SHP77 (cell line): ENCODE measurements around the gene USP24.

Source experiments
- DNase-seq, 2 experiments: peaks; one replicate each; lab custom pipeline; 2025; lab: John Stamatoyannopoulos, UW

Gene USP24, protein sequence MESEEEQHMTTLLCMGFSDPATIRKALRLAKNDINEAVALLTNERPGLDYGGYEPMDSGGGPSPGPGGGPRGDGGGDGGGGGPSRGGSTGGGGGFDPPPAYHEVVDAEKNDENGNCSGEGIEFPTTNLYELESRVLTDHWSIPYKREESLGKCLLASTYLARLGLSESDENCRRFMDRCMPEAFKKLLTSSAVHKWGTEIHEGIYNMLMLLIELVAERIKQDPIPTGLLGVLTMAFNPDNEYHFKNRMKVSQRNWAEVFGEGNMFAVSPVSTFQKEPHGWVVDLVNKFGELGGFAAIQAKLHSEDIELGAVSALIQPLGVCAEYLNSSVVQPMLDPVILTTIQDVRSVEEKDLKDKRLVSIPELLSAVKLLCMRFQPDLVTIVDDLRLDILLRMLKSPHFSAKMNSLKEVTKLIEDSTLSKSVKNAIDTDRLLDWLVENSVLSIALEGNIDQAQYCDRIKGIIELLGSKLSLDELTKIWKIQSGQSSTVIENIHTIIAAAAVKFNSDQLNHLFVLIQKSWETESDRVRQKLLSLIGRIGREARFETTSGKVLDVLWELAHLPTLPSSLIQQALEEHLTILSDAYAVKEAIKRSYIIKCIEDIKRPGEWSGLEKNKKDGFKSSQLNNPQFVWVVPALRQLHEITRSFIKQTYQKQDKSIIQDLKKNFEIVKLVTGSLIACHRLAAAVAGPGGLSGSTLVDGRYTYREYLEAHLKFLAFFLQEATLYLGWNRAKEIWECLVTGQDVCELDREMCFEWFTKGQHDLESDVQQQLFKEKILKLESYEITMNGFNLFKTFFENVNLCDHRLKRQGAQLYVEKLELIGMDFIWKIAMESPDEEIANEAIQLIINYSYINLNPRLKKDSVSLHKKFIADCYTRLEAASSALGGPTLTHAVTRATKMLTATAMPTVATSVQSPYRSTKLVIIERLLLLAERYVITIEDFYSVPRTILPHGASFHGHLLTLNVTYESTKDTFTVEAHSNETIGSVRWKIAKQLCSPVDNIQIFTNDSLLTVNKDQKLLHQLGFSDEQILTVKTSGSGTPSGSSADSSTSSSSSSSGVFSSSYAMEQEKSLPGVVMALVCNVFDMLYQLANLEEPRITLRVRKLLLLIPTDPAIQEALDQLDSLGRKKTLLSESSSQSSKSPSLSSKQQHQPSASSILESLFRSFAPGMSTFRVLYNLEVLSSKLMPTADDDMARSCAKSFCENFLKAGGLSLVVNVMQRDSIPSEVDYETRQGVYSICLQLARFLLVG (N-terminal part only)

DNA sequence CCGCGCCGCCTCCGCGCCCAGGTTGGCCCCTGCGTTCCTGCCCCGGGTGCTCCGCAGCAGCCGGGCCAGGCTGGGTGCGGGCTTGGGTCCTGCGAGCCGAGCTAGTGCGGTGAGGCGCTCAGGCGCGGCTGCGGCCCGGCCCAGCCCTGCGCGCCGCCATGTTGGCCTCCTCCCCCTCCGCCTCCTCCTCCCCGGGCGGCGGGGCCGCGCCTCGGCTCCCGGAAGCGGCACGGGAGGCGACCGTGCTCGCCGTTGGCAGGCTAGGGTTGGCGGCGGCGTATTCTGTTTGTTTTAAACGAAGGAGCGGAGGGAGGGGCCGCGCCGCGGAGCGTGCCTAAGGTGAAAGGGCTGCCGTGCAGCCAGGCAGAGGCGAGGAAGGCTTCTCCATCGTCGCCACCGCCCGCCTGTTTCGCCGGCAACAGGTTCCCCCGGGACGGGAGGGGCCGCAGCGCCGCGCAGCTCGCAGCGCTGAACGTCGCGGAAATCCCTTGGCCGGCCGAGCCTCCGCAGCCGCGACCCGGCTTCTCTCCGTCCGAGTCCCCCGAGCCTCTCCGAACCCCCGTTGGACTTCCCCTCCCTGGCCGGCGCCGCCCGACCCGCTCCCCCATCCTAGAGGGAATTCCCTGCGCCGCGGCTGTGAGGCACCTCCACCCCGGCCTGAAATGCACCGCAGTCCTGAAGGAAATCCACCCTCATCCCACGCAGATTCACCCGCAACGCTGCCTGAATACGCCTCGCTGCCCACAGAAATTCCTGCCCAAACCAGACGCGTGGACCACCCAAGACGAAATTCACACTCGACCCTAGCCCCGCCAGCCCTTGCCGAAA lies at the start of gene USP24:
TSS of gene USP24 (minus strand) at position 171 of the 828 bp plus-strand sequence. CDS start 251 bp downstream, outside the sequence.
- DNase-seq, result peak; percentile 51 to 81

DNA sequence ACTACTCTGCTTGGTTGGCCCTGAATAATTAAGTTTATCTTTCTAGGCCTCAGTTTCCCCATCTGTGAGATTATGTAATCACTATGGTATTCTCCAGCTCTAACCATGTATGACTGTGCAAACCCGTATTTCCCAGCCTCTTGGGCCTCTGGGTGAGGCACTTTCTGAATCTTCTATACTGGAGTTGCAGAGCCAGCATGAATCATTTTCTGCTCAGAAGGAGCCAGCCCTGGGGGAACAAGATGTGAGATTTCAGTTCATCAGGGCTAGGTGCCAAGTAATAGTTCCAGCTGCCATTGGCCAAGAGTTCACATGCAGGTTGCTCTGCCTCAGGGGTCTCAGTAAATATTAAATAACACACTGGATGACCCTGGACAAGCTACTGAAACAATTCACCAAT lies 47.7 kb upstream of the USP24 start:
- DNase-seq, result no peak

DNA sequence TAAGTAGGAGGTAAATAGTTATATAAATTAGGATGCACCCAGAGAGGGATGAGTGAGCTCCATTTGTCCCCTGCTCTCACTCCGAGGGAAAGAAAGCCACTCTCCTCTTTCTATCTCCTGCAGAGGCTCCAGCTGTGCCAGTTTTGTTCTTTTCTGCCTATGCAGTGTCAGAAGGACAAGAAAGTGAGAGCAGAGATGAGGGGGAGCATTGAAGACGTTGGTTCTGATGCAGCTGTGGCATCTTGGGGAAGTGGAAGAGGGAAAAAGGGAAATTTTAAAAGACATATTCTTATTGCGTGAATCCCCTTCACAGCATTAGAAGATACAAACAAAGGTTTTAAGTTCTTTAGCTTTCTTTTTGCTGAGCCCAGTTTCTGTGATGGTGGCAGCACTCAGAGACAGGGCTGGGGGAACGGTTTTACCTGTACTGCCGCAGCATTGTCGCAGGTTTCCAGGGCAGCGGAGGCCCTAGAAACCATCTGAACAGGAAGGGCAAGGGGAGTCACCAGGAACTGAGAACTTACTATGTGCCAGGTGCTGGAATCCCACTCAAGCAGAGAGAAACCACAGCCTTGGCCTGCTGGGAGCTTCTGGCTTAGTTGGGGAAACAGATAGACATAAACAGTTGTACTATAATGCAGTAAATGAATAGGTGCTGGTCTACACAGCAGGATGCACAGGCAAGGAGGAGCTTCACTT lies 44.9 kb upstream of the USP24 start:
- no peak for DNase-seq

DNA sequence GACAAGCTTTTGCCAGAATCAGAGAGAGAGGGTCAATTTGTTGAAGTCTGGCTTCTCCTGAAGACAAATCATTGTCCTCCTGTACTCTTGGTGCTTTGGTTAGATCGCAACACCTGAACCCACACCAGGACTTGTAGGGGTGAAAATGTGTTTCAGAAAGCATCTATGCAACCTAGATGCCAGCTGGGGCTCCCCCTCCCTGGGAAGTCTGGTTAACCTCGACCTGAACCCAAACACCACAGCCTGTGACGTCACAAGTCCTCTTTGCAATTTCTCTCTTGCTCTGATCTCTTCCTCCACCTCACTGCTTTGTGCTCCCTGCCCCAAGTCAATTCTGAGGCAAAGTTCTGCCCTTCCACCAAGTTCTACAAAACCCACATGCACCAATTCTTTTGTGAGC lies 42.8 kb upstream of the USP24 start:
- no peak for DNase-seq

DNA sequence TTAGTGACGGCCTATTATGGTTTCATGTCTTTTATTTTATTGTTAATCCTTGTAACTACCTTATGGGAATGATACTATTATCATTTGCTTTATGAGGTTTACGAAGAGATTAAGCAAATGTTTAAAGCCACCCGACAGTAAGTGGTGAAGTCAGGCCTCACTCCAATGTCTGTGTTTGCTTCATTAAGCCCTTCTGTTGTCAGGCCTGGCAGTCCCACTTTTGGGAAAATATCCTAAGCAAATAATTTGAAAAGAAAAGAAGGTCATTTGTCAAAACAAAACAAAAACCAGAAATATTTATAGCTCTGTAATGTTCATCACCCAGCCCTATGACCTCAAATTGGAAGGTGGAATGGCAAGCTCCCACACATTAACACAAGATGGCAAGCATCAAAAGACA lies 40.7 kb upstream of the USP24 start:
- peak in 1 of 2 experiments; percentile 9 for DNase-seq

DNA sequence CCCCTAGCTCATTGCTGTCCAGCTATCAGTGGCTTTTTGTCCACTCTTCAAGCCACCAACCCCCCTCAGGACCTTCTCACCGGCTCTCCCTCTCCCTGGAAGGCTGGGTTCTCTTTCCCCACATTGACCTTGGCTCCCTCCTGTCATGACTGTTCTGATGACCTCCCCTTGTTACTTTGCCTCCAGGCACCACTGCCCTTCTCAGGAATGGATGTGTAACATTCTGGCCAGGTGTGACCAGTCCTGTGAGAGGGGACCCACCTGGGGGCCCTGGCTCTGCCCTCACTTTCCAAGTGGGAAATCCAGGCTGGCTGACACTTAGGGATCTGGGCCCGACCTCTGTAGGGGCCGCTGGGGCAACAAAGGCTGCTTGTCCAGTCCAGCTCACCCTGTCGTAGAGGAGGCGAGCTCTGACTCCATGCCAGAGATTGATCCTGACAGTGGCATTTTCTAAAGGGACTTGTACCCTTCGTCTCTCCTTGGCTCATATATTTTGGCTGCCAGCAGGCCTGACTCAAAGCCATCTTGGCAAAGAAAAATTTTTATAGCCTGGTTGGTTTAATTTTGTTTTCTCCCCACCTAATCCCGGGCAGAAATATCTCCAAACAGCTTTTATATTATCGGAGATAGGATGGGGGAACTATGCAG lies 37.9 kb upstream of the USP24 start:
- DNase-seq, result peak in 1 of 2 experiments; percentile 27

DNA sequence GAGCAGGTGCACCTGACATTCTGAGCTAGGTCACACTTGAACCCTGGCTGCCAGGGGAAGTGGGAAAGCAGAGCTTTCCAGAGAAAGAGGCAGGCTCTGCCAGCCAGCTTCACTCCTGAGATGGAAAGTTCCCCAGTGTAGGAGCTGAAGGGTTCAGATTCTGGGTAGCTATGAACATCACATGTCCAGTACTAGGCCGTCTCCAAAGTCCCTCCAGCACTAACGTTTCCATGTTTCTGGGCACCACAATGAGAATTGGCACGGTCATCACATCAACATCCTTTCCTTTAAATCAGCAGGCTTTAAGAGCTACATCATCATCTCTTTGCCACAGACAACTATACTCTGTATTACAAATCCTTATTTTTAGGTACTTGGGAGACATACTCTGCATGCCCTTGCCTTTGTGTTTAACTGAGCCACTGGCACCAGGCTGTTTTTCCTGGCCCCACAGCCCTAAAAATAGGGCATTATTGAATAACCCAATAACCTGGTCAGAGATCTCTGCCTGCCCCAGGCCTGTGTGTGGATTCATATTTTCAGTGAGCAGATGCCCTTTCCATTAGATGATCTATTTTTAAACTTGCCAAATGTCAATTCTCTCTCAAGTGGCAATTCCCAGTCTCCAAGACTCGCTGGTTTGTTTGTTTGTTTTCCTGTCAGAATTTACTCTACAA lies 35.4 kb upstream of the USP24 start:
- DNase-seq, result peak in 1 of 2 experiments; percentile 3

DNA sequence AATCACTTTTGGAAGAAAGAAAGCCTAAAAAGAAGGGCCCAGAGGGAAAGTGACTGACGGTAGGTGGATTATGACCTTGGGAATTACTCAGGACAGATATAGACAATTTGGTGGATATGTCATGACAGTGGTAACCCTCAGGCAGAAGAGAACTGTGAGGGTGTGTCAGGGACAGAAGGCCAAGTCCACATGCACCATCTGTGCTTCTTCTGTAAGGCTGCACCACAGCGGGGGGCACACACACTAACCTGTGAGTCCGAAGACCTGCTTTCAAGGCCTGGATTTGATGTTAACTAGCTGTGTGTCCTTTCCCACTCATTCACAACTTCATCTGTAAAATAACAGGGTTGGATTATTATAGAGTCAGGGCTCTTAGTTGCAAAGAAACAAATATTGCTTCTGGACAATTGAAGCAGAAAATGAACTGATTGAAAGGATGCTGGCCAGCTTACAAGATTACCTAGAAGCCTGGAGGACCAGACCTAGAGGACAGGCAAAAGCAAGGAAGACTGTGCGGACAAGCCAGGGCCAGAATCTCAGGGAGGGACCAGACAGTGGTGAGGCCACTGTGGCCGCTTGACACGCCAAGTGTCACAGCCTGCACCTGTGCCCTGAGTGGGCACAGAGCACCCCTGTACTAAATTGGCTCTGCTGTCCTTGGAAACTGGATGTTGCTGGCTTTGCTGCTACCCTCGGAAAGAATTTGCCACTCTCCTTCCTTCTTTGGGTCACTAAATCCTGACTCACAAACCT lies 34.7 kb upstream of the USP24 start:
- DNase-seq, result no peak

DNA sequence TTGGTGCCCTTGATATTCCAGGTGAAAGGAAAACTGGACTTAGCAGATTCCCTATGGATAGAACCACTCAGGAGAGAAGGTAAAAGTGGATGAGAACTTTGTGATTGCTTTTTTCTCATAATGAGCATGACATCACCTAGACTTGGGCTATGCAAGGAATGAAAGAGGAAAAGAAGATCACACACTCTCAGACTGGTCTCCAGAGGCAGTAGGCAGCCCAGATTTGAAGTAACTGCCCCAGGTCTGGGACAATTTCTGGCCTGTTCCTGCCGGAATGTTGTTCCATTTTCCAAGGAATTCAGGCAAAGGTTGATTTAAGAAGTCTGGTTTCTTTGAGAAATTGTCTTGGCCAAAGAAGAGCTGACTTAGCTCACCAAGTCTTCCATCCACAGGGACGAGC lies 31.7 kb upstream of the USP24 start:
- no peak for DNase-seq

DNA sequence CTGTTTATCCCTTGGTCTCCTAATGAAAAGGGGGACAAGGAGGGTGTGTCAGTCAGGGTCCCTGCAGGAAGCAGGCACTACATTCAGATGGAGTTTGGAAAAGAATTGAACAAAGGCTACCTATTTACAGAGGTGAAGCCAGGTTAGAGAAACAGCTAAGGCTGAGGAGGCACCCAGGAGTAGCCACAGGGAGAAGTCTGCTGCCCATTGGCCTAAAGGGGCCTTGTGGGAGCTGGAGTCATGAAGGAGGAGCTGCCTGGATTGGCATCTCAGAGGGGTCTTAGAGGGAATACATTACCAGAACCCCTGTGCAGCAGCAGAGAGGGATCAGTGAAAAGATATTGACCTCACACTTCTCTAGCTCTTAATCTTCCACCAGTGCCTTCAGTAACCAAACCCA lies 31.2 kb upstream of the USP24 start:
- DNase-seq, result no peak

DNA sequence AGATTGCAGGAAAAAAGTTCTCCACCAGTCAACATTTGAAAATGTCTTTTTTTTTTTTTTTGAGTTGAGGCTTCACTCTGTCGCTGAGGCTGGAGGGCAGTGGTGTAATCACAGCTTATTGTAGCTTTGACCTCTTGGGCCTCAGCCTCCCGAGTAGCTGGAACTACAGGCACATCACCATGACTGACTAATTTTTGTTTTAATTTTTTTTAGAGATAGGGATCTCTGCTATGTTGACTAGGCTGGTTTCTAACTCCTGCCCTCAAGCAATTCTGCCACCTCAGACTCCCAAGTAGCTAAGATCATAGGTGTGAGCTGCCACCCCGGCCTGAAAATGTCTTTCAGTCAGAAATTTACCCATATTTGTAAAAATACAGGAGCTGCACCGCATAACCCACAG lies 30.6 kb upstream of the USP24 start:
- no peak for DNase-seq

DNA sequence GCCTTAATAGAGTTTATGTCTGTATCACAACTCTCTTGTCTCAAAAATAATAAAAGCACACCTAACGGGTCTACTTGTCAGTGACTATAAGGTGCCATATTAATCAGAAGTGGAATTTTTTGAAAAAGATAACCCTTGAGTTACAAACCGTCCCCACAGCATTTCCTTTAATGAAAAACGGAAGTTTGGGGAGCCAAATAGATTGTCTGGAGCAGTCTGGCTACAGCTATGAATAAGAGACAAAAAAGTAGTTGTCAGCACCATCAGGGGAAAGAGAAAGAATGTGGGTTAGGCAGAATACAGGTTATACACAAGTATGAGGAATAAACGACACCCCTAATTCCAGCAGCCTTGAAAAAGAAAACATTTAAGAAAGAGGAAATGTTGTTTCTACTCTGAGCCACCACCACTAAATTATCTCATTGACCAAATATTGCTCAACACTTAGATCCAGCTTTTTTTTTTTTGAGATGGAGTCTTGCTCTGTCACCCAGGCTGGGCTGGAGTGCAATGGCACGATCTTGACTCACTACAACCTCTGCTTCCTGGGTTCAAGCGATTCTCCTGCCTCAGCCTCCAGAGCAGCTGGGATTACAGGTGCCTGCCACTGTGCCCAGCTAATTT lies 29.4 kb upstream of the USP24 start:
- DNase-seq, result no peak

DNA sequence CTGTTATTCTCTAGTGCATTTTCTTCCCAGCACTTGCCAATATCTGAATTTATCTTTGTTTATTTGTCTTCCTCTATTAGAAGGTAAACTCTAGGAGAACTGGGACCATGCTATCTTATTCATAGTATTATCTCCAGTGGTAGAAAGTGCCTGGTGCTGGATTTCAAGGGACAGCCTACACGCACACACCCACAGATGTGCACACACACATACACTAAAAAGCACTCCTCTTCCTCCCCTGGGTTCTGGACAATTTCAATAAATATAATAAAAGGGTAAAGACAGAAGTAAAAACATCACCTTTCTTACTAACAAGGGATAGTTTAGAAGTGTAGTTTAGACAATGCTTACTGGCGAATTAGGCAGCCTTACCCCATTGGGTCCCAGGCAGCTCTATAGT lies 28.5 kb upstream of the USP24 start:
- no peak for DNase-seq

DNA sequence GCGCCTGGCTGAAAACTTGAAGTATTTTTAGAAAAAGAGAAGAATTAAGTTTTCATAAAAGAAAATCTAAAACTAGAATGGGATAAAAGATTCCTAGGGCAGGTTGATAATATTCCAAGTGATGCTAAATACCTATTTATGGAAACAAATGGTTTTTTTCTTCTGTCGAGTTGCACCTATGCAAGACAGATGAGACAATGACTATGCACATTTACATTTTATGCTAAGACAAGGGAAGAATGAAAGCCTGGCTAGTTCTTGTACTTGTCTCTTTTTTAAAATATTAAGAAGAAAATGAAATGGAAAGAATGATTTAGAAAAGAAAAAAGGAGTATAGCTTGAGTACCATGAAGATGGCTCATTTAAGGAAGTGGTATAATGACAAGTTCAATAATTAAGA lies 24.4 kb upstream of the USP24 start:
- DNase-seq, result no peak

DNA sequence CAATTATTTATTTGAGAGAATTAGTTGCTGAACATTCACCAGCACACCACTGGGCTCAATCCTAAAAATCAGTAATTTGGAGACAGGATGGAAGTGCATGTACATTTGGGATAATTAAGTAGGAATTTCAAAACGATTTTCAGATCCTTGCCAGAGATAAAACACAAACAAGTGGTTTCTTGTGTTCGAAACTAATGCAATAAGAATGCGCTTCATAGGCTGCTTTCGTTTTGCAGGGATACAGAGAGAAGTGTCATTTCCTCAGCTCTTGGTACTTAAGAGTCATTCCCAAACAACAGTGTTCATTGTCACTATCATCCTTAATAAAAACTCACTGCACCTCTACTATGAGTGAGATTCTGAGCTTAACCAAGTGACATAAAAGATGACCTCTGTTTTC lies 20.6 kb upstream of the USP24 start:
- no peak for DNase-seq

DNA sequence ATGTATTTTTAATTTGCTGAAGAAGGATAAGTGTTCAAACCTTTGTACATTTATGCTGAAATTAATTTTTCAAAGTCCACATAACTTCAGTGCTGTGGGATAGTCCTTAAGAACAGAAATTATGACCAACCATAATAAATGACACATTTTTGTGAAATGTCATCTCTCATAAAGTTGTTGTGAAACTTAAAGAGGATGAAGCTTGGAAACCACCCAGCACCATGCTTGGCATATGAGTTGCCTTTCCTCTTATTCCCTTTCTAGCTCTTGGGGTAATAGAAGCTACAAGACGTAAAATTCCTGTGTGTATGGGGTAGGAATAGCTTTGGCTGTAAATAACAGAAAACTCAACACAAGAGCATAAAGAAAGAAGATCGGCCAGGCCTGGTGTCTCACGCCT lies 18.9 kb upstream of the USP24 start:
- DNase-seq, result no peak

DNA sequence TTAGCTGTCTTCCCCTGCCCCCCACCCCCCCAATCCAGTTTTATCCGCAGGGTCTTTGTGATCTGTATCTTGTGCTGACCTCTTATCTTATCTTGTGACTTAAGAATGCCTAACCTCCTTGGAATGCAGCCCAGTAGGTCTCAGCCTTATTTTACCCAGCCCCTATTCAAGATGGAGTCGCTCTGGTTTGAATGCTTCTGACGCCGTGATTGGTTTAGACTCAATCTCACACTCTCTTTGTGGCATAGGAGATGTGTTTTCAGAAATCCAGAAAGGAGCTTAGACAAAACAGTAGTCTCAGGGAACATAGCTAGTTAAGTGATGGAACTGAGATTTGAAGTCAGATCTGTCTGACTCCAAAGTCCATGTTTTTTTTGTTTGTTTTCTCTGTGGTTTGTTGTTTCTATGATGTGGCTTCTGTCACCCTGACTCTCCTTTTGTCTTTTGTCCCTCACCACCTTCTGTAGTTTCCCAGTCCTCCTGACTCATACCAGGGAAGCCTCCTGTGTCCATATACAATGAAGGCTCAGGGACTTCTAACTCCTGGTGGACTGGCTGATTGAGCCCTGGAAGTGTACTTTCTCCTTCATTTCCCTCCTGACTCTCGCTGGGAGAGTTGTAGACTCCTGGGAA lies 18.1 kb upstream of the USP24 start:
- DNase-seq, result no peak
